ENCODE results near the gene RALGAPA2.

RALGAPA2 gene

GRCh38 chr20:20611167-20611566 lies 101.3 kb downstream of the RALGAPA2 start:
- no peak for DNase-seq (ENCODE audit: extremely low read depth, low read depth)
- no peak for TF ChIP-seq CTCF (IDR thresholded peaks at IDR 0.05; ENCODE audit: low read depth, low read length)

DNA sequence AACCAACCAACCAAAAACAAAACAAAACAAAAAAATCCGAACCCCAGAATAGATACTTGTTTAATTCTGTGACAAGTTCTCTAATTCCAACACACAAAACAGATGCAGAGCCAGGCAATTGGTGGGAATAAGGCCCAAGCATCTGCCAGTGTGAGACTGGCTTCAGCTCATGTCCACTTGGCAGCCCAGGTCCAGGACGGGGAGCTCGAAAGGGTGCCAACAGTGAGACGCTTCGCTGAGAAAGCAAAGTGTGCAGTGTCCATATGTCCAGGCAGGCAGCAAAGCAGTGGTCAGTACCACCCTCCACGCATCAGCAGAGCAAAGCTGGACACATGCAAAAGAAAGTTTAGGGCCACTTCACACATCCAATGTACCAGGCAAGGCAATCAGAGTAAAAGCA lies 102.9 kb downstream of the RALGAPA2 start:
- no peak for TF ChIP-seq CTCF (IDR thresholded peaks at IDR 0.05; ENCODE audit: low read depth, low read length)
- no peak for DNase-seq (ENCODE audit: extremely low read depth, low read depth)

GRCh38 chr20:20608641-20609040 lies 103.8 kb downstream of the RALGAPA2 start:
- no peak for DNase-seq (ENCODE audit: extremely low read depth, low read depth)
- TF ChIP-seq CTCF (IDR thresholded peaks at IDR 0.05; ENCODE audit: low read depth, low read length): no peak

DNA sequence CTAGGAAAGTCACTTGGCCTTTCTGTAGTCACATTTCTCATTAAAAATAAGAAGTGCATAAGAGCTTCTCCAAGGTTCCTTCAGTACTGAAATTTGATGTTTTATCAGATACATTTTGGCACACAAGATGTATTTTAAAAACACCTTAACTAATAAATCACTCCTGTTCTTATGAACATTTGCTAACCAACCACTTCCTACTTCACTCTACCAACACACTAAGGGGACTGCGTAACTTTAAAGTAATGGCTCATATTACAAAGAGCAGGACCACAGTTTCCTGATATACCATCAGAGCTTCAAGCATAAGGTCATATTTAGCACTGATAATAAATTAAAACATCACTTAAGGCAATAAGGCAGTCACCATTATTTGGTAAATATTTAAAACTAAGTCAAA lies 104.4 kb downstream of the RALGAPA2 start:
- no peak for TF ChIP-seq CTCF (IDR thresholded peaks at IDR 0.05; ENCODE audit: low read depth, low read length)
- no peak for DNase-seq (ENCODE audit: extremely low read depth, low read depth)

DNA sequence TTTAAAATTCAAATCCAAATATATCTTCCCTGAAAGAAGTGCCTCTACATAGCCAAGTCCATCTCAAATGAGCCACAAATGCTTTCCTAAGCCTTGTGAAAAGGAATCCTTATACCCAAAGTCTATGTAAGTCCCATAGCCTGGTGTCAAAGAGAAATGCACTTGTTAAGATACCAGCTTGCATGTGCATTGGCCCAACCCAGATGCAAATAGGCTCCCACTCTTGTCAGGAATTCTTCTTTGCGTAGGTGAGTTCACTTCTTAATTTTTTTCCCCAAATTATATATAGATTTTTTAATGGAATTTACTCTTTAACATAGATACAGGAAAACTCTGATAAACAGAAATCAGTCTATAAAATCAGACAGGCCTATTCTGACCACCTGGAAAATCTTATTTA lies 105.6 kb downstream of the RALGAPA2 start:
- no peak for DNase-seq (ENCODE audit: extremely low read depth, low read depth)
- no peak for TF ChIP-seq CTCF (IDR thresholded peaks at IDR 0.05; ENCODE audit: low read depth, low read length)

GRCh38 chr20:20606050-20606449 lies 106.4 kb downstream of the RALGAPA2 start:
- no peak for DNase-seq (ENCODE audit: extremely low read depth, low read depth)
- TF ChIP-seq CTCF (IDR thresholded peaks at IDR 0.05; ENCODE audit: low read depth, low read length): no peak

DNA sequence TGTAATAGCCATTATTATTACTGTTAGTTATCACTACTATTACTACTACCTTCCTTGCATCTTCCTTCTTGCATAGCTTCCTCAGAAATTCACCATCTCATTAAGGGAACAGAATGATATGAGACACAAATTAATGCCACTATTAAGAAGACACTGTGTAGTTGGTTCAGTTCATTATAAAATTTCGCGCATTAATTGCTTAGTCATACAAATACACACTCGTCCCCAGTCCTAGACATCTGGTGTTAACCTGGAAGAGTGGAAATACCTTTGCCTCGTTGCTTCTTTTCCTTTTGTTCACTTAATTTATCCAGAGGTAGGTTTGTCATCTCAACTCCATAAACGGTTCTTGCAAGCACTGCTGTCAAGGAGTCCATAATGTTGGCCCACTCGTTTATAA lies 107.5 kb downstream of the RALGAPA2 start:
- no peak for TF ChIP-seq CTCF (IDR thresholded peaks at IDR 0.05; ENCODE audit: low read depth, low read length)
- no peak for DNase-seq (ENCODE audit: extremely low read depth, low read depth)
